Astrocyte (in vitro differentiated cells and primary cell): ENCODE measurements around the gene CDH18.

ENCODE experiments used
- EZH2 ChIP-seq: IDR thresholded peaks from 2 replicates; pipeline ENCODE4 v1.6.1; 2012; ENCODE audit warnings: mild to moderate bottlenecking, low read length, inconsistent platforms; ENCODE audit not compliant: insufficient read depth
- TF ChIP-seq, protein P1 (sequence below): IDR thresholded peaks from 2 replicates; pipeline ENCODE4 v1.5.1; 2011; ENCODE audit warnings: low read depth, mild to moderate bottlenecking, inconsistent platforms, low read length, moderate library complexity; ENCODE audit not compliant: insufficient read depth

DNA sequence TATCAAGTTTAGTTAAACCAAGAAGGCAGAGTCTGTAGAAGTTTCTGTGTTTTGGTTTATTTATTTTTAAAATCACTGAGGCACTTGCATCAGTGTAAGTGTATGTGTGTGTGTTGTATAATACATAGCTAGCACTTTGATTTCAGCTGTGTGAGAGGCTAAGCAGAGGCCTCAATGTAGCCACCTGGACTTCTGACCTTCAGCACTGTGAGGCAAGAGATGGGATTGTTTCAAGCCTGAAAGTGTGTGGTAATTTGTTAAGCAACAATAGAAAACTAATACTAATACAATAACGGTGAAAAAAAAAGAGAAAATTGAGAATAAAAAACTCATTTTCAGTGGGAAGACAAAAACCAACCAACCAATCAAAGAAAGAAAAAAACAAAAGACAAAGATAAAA is 327.3 kb downstream of the CDH18 start:
- TF ChIP-seq, protein P1, sequence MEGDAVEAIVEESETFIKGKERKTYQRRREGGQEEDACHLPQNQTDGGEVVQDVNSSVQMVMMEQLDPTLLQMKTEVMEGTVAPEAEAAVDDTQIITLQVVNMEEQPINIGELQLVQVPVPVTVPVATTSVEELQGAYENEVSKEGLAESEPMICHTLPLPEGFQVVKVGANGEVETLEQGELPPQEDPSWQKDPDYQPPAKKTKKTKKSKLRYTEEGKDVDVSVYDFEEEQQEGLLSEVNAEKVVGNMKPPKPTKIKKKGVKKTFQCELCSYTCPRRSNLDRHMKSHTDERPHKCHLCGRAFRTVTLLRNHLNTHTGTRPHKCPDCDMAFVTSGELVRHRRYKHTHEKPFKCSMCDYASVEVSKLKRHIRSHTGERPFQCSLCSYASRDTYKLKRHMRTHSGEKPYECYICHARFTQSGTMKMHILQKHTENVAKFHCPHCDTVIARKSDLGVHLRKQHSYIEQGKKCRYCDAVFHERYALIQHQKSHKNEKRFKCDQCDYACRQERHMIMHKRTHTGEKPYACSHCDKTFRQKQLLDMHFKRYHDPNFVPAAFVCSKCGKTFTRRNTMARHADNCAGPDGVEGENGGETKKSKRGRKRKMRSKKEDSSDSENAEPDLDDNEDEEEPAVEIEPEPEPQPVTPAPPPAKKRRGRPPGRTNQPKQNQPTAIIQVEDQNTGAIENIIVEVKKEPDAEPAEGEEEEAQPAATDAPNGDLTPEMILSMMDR = no peak
- no peak for TF ChIP-seq EZH2
